ENCODE measurements around the gene ANOS1.

ANOS1 gene

DNA sequence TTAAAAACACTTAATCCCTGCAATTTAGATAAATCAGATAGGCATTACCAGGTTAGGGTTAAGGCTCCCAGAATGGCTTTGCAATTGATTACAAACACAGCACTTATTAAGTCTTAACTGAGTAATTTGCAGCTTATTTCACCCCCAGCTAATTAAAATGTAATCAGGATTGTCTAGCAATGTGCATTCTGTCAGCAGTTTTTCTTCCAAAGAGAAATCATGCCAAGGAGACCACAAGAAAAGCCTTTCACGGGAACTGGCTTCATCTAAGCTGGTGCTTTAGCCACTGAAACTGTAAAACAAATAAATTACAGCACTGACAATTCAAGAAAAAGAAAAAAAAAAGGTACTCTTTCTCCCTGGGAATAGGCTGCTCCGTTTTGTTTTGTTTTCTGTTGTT lies 2.1 kb downstream of the ANOS1 start:
- Histone ChIP-seq H3K27me3 (replicated peaks in 2 of 5; ENCODE audit: control insufficient read depth in 4 of 5, insufficient read depth in 5 of 5, low read length in 4 of 5) (peaks cover 0 to 54% (median 10%) of the 10 kb centered on the region in 5 experiments), H3K9me3 (ENCODE audit: control extremely low read depth in 1 of 5, control insufficient read depth in 4 of 5, insufficient read depth in 2 of 5, low read depth in 1 of 5, low read length in 4 of 5) (no peaks in the 10 kb centered on the region), H3K36me3 (ENCODE audit: control insufficient read depth in 4 of 4, insufficient read depth in 4 of 4, low read length in 3 of 4) (no peaks in the 10 kb centered on the region), H3K4me1 (ENCODE audit: control extremely low read depth in 1 of 4, control insufficient read depth in 4 of 4, insufficient read depth in 4 of 4, low read length in 3 of 4) (peaks cover 0 to 39% (median 19%) of the 10 kb centered on the region in 4 experiments), H3K27ac (ENCODE audit: insufficient read depth in 1 of 2, low read depth in 1 of 2, low read length in 2 of 2, poor library complexity in 1 of 2, severe bottlenecking in 2 of 2) (no peak overlapping the region), H3K4me3 (ENCODE audit: control insufficient read depth in 1 of 7, extremely low read depth in 1 of 7, insufficient read depth in 4 of 7, low read depth in 2 of 7, low read length in 6 of 7) (peak overlapping the region in 4 of 7 experiments; percentile 2 to 75 (median 66))
- peak in 1 of 3 donors; percentile 10 for DNase-seq
- 0% methylated on average over 1 of the region's 2 CpGs for WGBS (ENCODE audit: insufficient coverage)
- ChIA-PET POLR2A (no interaction called here), CTCF (no interaction called here)

DNA sequence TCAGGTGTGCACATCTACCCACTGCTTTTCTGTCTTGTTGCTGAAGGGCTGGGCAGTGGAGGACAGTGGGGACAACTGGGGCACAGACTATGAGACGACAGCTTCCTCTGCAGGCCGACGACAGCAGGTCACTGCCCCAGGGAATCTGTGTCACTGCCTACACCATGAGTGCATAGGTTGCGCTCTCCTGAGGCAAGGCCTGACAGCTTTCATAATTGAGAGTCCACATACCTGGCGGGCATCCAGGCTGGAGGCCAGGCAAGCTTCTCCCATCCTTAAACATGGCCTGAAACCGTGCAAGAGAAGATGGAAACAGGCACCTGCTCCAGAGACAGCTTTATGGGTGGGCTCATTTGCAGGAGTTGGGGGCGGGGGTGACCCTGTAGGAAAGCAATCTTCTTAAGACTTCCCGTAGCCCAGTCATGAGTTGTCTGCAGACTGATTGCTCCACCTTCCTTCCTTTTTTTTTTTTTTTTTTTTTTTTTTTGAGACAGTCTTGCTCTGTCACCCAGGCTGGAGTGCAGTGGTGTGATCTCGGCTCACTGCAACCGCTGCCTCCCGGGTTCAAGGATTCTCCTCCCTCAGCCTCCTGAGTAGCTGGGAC lies 2.9 kb downstream of the ANOS1 start:
- Histone ChIP-seq H3K4me3 (ENCODE audit: control insufficient read depth in 1 of 7, extremely low read depth in 1 of 7, insufficient read depth in 4 of 7, low read depth in 2 of 7, low read length in 6 of 7) (no peak overlapping the region), H3K9me3 (ENCODE audit: control extremely low read depth in 1 of 5, control insufficient read depth in 4 of 5, insufficient read depth in 2 of 5, low read depth in 1 of 5, low read length in 4 of 5) (no peaks in the 10 kb centered on the region), H3K4me1 (ENCODE audit: control extremely low read depth in 1 of 4, control insufficient read depth in 4 of 4, insufficient read depth in 4 of 4, low read length in 3 of 4) (peaks cover 0 to 43% (median 19%) of the 10 kb centered on the region in 4 experiments), H3K27ac (ENCODE audit: insufficient read depth in 1 of 2, low read depth in 1 of 2, low read length in 2 of 2, poor library complexity in 1 of 2, severe bottlenecking in 2 of 2) (no peak overlapping the region), H3K27me3 (replicated peaks in 2 of 5; ENCODE audit: control insufficient read depth in 4 of 5, insufficient read depth in 5 of 5, low read length in 4 of 5) (peaks cover 0 to 54% (median 10%) of the 10 kb centered on the region in 5 experiments), H3K36me3 (ENCODE audit: control insufficient read depth in 4 of 4, insufficient read depth in 4 of 4, low read length in 3 of 4) (no peaks in the 10 kb centered on the region)
- ChIA-PET POLR2A (no interaction called here), CTCF (interaction anchor here (1.6 kb wide), 1 partner anchor 10 kb away, joined by 5 read pairs; no protein-coding TSS in a partner anchor)
- DNase-seq = peak in 2 of 3 donors; percentile 51 to 64
- 49% methylated on average over 7 of the region's 11 CpGs for WGBS (ENCODE audit: insufficient coverage)

- DNase-seq = no peak
- Histone ChIP-seq H3K4me3 (ENCODE audit: control insufficient read depth in 1 of 7, extremely low read depth in 1 of 7, insufficient read depth in 4 of 7, low read depth in 2 of 7, low read length in 6 of 7) (no peak overlapping the region), H3K4me1 (ENCODE audit: control extremely low read depth in 1 of 4, control insufficient read depth in 4 of 4, insufficient read depth in 4 of 4, low read length in 3 of 4) (peaks cover 0 to 41% (median 13%) of the 10 kb centered on the region in 4 experiments), H3K27me3 (replicated peaks in 2 of 5; ENCODE audit: control insufficient read depth in 4 of 5, insufficient read depth in 5 of 5, low read length in 4 of 5) (peaks cover 0 to 29% (median 3%) of the 10 kb centered on the region in 5 experiments), H3K27ac (ENCODE audit: insufficient read depth in 1 of 2, low read depth in 1 of 2, low read length in 2 of 2, poor library complexity in 1 of 2, severe bottlenecking in 2 of 2) (no peak overlapping the region), H3K36me3 (ENCODE audit: control insufficient read depth in 4 of 4, insufficient read depth in 4 of 4, low read length in 3 of 4) (no peaks in the 10 kb centered on the region), H3K9me3 (ENCODE audit: control extremely low read depth in 1 of 5, control insufficient read depth in 4 of 5, insufficient read depth in 2 of 5, low read depth in 1 of 5, low read length in 4 of 5) (no peaks in the 10 kb centered on the region)
- ChIA-PET CTCF (interaction anchor here (1.4 kb wide), 1 partner anchor 13 kb away, joined by 6 read pairs; no protein-coding TSS in a partner anchor), POLR2A (no interaction called here)
- WGBS (ENCODE audit: insufficient coverage) = 72% methylated on average over 4 of the region's 7 CpGs
Observed at GRCh38 chrX:8726031-8726652, 5.8 kb downstream of the ANOS1 start.

DNA sequence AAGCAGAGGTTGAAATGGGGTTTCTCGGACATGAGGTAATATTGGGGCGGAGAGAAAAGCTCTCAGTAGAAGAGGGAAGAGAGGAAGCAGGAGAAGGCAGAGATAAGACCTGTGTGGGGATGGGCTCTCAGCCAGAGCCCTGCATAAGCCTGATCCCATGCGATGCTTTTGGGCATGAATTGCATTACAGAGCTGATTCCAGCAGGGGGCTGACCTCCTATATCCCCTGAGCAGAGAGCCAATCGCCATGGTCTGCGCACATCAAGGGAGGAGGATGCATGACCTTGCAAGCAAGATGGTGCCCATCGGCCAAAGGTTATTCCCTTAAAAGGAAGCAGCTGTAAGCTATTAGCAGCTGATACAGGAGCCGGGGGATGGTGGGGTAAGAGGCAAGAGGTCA lies 7.6 kb downstream of the ANOS1 start:
- ChIA-PET POLR2A (no interaction called here), CTCF (interaction anchor here (0.8 to 1.6 kb wide), 5 partner anchors 9 to 359 kb away, joined by 3 to 7 read pairs (median 3); no protein-coding TSS in a partner anchor)
- H3K36me3 ChIP-seq (ENCODE audit: control insufficient read depth in 4 of 4, insufficient read depth in 4 of 4, low read length in 3 of 4) = no peaks in the 10 kb centered on the region
- no peak overlapping the region for H3K27ac ChIP-seq (ENCODE audit: insufficient read depth in 1 of 2, low read depth in 1 of 2, low read length in 2 of 2, poor library complexity in 1 of 2, severe bottlenecking in 2 of 2)
- H3K4me1 ChIP-seq (ENCODE audit: control extremely low read depth in 1 of 4, control insufficient read depth in 4 of 4, insufficient read depth in 4 of 4, low read length in 3 of 4) = peaks cover 0 to 28% (median 10%) of the 10 kb centered on the region in 4 experiments
- H3K4me3 ChIP-seq (ENCODE audit: control insufficient read depth in 1 of 7, extremely low read depth in 1 of 7, insufficient read depth in 4 of 7, low read depth in 2 of 7, low read length in 6 of 7) = no peak overlapping the region
- WGBS (ENCODE audit: insufficient coverage) = 15% methylated on average over 5 of the region's 7 CpGs
- no peaks in the 10 kb centered on the region for H3K9me3 ChIP-seq (ENCODE audit: control extremely low read depth in 1 of 5, control insufficient read depth in 4 of 5, insufficient read depth in 2 of 5, low read depth in 1 of 5, low read length in 4 of 5)
- peaks cover 0 to 10% (median 0%) of the 10 kb centered on the region in 5 experiments for H3K27me3 ChIP-seq (replicated peaks in 2 of 5; ENCODE audit: control insufficient read depth in 4 of 5, insufficient read depth in 5 of 5, low read length in 4 of 5)
- peak; percentile 79 to 88 (median 84) for DNase-seq

- 100% methylated on average over 1 of the region's 2 CpGs for WGBS (ENCODE audit: insufficient coverage)
- ChIA-PET POLR2A (no interaction called here), CTCF (no interaction called here)
- H3K27me3 ChIP-seq (replicated peaks in 2 of 5; ENCODE audit: control insufficient read depth in 4 of 5, insufficient read depth in 5 of 5, low read length in 4 of 5) = peaks cover 0 to 5% (median 0%) of the 10 kb centered on the region in 5 experiments
- no peaks in the 10 kb centered on the region for H3K36me3 ChIP-seq (ENCODE audit: control insufficient read depth in 4 of 4, insufficient read depth in 4 of 4, low read length in 3 of 4)
- DNase-seq = no peak
- H3K4me3 ChIP-seq (ENCODE audit: control insufficient read depth in 1 of 7, extremely low read depth in 1 of 7, insufficient read depth in 4 of 7, low read depth in 2 of 7, low read length in 6 of 7) = no peak overlapping the region
- no peaks in the 10 kb centered on the region for H3K9me3 ChIP-seq (ENCODE audit: control extremely low read depth in 1 of 5, control insufficient read depth in 4 of 5, insufficient read depth in 2 of 5, low read depth in 1 of 5, low read length in 4 of 5)
- peaks cover 0 to 7% (median 0%) of the 10 kb centered on the region in 4 experiments for H3K4me1 ChIP-seq (ENCODE audit: control extremely low read depth in 1 of 4, control insufficient read depth in 4 of 4, insufficient read depth in 4 of 4, low read length in 3 of 4)
- no peak overlapping the region for H3K27ac ChIP-seq (ENCODE audit: insufficient read depth in 1 of 2, low read depth in 1 of 2, low read length in 2 of 2, poor library complexity in 1 of 2, severe bottlenecking in 2 of 2)
Observed at GRCh38 chrX:8721536-8721935, 10.4 kb downstream of the ANOS1 start.

GRCh38 chrX:8720136-8720535 lies 11.8 kb downstream of the ANOS1 start:
- Histone ChIP-seq H3K4me3 (ENCODE audit: control insufficient read depth in 1 of 7, extremely low read depth in 1 of 7, insufficient read depth in 4 of 7, low read depth in 2 of 7, low read length in 6 of 7) (no peak overlapping the region), H3K27ac (ENCODE audit: insufficient read depth in 1 of 2, low read depth in 1 of 2, low read length in 2 of 2, poor library complexity in 1 of 2, severe bottlenecking in 2 of 2) (no peak overlapping the region), H3K36me3 (ENCODE audit: control insufficient read depth in 4 of 4, insufficient read depth in 4 of 4, low read length in 3 of 4) (no peaks in the 10 kb centered on the region), H3K9me3 (ENCODE audit: control extremely low read depth in 1 of 5, control insufficient read depth in 4 of 5, insufficient read depth in 2 of 5, low read depth in 1 of 5, low read length in 4 of 5) (no peaks in the 10 kb centered on the region), H3K27me3 (replicated peaks in 2 of 5; ENCODE audit: control insufficient read depth in 4 of 5, insufficient read depth in 5 of 5, low read length in 4 of 5) (no peaks in the 10 kb centered on the region), H3K4me1 (ENCODE audit: control extremely low read depth in 1 of 4, control insufficient read depth in 4 of 4, insufficient read depth in 4 of 4, low read length in 3 of 4) (peaks cover 0 to 7% (median 0%) of the 10 kb centered on the region in 4 experiments)
- ChIA-PET POLR2A (no interaction called here), CTCF (no interaction called here)
- DNase-seq = no peak
- WGBS (ENCODE audit: insufficient coverage) = 100% methylated on average over 1 of the region's 6 CpGs

- H3K4me1 ChIP-seq (ENCODE audit: control extremely low read depth in 1 of 4, control insufficient read depth in 4 of 4, insufficient read depth in 4 of 4, low read length in 3 of 4) = no peaks in the 10 kb centered on the region
- no peak overlapping the region for H3K27ac ChIP-seq (ENCODE audit: insufficient read depth in 1 of 2, low read depth in 1 of 2, low read length in 2 of 2, poor library complexity in 1 of 2, severe bottlenecking in 2 of 2)
- no peaks in the 10 kb centered on the region for H3K9me3 ChIP-seq (ENCODE audit: control extremely low read depth in 1 of 5, control insufficient read depth in 4 of 5, insufficient read depth in 2 of 5, low read depth in 1 of 5, low read length in 4 of 5)
- no peak overlapping the region for H3K4me3 ChIP-seq (ENCODE audit: control insufficient read depth in 1 of 7, extremely low read depth in 1 of 7, insufficient read depth in 4 of 7, low read depth in 2 of 7, low read length in 6 of 7)
- no peaks in the 10 kb centered on the region for H3K27me3 ChIP-seq (replicated peaks in 2 of 5; ENCODE audit: control insufficient read depth in 4 of 5, insufficient read depth in 5 of 5, low read length in 4 of 5)
- CTCF ChIA-PET = no interaction called here
- POLR2A ChIA-PET = no interaction called here
- no peaks in the 10 kb centered on the region for H3K36me3 ChIP-seq (ENCODE audit: control insufficient read depth in 4 of 4, insufficient read depth in 4 of 4, low read length in 3 of 4)
- no peak for DNase-seq
- WGBS (ENCODE audit: insufficient coverage) = 100% methylated on average over 1 of the region's 2 CpGs
Observed at GRCh38 chrX:8717354-8717753, 14.6 kb downstream of the ANOS1 start.

Measured in common myeloid progenitor, CD34-positive (primary cell).